ENCODE results near the gene ARPC5L.
A peak's percentile ranks its signal among the peaks of the same experiment; 100 is the strongest.
"Not testable (repeated sequence)": the region's sequence is repeated elsewhere in the genome, so short reads cannot be mapped to it uniquely, and the experiment has no call there.

Gene ARPC5L

GRCh38 chr9:124834591-124834990 lies 27.3 kb upstream of the ARPC5L start:
- Mint-ChIP-seq H3K9me3 (no peaks in the 10 kb centered on the region), H3K27ac (no peak overlapping the region)
- no peak for DNase-seq

GRCh38 chr9:124835026-124835557 lies 26.8 kb upstream of the ARPC5L start:
- Mint-ChIP-seq H3K27me3 (peaks cover 30% of the 10 kb centered on the region), H3K36me3 (ENCODE audit: low read depth) (no peaks in the 10 kb centered on the region), H3K9me3 (no peaks in the 10 kb centered on the region), H3K4me1 (ENCODE audit: low read depth) (no peaks in the 10 kb centered on the region), H3K27ac (no peak overlapping the region), H3K4me3 (no peak overlapping the region)
- DNase-seq: no peak

More at GRCh38 chr9:124834591-124834990, 27.3 kb upstream of the ARPC5L start:
- Mint-ChIP-seq H3K27me3 (peaks cover 27% of the 10 kb centered on the region), H3K36me3 (ENCODE audit: low read depth) (no peaks in the 10 kb centered on the region), H3K4me3 (no peak overlapping the region), H3K4me1 (ENCODE audit: low read depth) (no peaks in the 10 kb centered on the region)

DNA sequence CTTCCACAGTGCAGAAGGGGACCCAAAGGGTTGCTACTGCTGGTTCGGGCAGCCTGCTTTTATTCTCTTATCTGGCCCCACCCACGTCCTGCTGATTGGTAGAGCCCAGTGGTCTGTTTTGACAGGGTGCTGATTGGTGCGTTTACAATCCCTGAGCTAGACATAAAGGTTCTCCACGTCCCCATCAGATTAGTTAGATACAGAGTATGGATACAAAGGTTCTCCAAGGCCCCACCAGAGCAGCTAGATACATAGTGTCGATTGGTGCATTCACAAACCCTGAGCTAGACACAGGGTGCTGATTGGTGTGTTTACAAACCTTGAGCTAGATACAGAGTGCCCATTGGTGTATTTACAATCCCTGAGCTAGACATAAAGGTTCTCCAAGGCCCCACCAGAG lies 23.8 kb upstream of the ARPC5L start:
- peaks cover 28% of the 10 kb centered on the region for H3K27me3 Mint-ChIP-seq
- not testable (repeated sequence) for H3K4me3 Mint-ChIP-seq; H3K4me1 Mint-ChIP-seq (ENCODE audit: low read depth); H3K36me3 Mint-ChIP-seq (ENCODE audit: low read depth); DNase-seq; H3K9me3 Mint-ChIP-seq; H3K27ac Mint-ChIP-seq

DNA sequence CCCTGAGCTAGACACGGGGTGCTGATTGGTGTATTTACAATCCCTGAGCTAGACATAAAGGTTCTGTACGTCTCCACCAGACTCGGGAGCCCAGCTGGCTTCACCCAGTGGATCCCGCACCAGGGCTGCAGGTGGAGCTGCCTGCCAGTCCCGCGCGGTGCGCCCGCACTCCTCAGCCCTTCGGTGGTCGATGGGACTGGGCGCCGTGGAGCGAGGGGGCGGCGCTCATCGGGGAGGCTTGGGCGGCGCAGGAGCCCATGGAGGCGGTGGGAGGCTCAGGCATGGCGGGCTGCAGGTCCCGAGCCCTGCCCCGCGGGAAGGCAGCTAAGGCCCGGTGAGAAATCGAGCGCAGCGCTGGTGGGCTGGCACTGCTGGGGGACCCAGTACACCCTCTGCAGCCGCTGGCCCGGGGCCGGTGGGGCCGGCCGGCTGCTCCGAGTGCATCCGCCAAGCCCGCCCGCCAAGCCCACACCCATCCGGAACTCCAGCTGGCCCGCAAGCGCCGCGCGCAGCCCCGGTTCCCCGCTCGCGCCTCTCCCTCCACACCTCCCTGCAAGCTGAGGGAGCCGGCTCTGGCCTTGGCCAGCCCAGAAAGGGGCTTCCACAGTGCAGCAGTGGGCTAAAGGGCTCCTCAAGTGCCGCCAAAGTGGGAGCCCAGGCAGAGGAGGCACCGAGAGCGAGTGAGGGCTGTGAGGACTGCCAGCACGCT lies 23.2 kb upstream of the ARPC5L start:
- H3K9me3 Mint-ChIP-seq; H3K4me1 Mint-ChIP-seq (ENCODE audit: low read depth); H3K27ac Mint-ChIP-seq; H3K36me3 Mint-ChIP-seq (ENCODE audit: low read depth); DNase-seq; H3K4me3 Mint-ChIP-seq: not testable (repeated sequence)
- H3K27me3 Mint-ChIP-seq: peaks cover 28% of the 10 kb centered on the region

DNA sequence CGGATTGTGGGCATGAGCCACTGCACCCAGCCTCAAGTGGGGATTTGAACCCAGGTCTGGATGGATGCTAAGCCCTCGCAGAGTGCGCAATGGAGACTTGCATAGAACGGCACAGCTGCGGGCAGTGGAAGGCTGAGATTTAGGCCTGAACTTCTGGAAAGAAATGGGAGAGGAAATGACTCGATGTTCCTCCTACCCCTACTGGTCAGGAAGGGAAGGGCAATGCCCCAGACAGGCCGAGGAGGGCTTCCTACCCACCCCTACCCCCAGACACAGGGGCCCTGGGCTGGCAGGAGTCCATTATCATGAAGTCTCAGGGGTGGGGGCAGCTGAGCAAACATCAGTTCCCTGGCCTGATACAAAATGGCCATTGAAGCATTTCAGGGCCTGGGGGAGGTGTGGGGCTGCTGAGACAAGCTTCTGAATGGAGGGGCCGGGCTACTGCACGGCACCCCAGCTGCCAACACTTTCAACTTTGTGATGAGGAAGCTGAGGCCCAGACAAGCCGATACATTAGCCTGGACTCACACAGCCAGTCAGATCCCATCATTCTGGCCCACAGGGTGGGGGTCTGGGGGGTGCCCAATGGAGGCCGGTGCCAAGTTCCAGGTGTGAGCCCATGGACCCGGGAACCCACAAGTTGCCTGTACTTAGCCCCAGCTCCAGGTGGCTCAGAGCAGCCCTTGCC lies 22.2 kb upstream of the ARPC5L start:
- H3K4me3 Mint-ChIP-seq: no peak overlapping the region
- no peaks in the 10 kb centered on the region for H3K4me1 Mint-ChIP-seq (ENCODE audit: low read depth)
- H3K36me3 Mint-ChIP-seq (ENCODE audit: low read depth): no peaks in the 10 kb centered on the region
- no peaks in the 10 kb centered on the region for H3K9me3 Mint-ChIP-seq
- no peak for DNase-seq
- H3K27ac Mint-ChIP-seq: no peak overlapping the region
- peaks cover 28% of the 10 kb centered on the region for H3K27me3 Mint-ChIP-seq

DNA sequence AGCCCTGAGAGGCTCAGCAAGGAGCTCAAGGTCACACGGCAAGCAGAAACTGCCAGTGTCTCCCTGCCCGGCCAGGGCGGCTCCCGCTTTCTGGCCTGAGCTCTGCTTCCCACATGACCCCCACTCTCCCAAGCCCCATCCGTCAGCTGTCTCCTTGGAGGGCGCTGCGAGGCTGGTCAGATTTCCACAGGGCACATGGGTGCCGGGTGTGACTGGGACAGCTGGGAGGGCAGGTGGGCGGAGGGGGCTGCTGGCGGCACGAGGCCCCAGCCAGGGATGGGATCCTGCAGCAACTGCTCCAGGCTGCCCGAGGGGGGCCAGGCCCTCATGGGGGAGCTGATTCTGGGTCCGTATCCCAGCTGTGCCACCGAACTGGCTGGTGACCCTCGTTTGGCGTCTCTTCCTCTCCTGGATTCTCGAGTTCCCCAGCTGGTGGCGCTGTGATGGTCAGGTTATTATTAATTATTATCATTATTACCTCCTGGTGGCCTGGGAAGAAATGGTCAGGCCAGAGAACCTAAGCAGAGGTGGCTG lies 21.6 kb upstream of the ARPC5L start:
- Mint-ChIP-seq H3K9me3 (no peaks in the 10 kb centered on the region), H3K4me1 (ENCODE audit: low read depth) (no peaks in the 10 kb centered on the region), H3K27ac (no peak overlapping the region), H3K27me3 (peaks cover 28% of the 10 kb centered on the region), H3K36me3 (ENCODE audit: low read depth) (no peaks in the 10 kb centered on the region), H3K4me3 (no peak overlapping the region)
- no peak for DNase-seq

DNA sequence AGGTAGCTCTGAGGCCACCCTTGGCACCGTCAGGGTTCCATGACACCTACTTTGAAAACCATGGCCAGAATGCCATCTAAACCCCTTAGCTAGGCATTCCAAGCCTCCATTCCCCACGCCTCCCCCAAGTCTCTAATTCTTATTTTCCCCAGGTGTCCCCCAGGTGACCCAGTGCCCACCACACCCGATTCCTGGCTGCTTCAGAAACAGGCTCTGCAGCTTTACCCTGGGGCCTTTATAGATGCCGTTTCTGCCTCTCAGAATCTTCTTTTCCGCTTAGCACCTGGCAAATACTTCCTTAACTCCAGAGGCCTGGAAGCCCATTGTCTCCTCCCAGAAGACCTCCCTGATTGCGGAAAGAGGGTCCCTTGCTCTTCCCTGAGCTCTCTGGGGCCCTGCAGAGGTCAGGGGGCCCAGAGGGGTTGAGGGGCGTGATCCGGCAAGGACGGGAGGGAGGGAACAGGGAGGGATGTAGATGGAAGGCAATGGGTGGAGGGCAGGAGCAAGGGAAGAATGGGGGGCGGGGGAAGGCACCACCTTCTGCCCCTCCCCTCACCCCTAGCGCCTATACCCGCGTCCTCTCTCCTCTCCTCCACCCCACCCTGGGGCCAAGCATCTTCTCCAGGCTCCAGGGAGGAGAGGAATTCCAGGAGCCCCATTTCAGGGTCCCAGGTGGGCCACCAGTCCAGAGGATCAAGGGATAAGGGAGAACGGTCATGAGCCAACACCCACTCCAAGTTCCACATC lies 20.7 kb upstream of the ARPC5L start:
- H3K9me3 Mint-ChIP-seq: no peaks in the 10 kb centered on the region
- no peak overlapping the region for H3K4me3 Mint-ChIP-seq
- no peaks in the 10 kb centered on the region for H3K36me3 Mint-ChIP-seq (ENCODE audit: low read depth)
- peaks cover 28% of the 10 kb centered on the region for H3K27me3 Mint-ChIP-seq
- no peaks in the 10 kb centered on the region for H3K4me1 Mint-ChIP-seq (ENCODE audit: low read depth)
- no peak overlapping the region for H3K27ac Mint-ChIP-seq
- no peak for DNase-seq

- Mint-ChIP-seq H3K4me1 (ENCODE audit: low read depth) (no peaks in the 10 kb centered on the region), H3K36me3 (ENCODE audit: low read depth) (no peaks in the 10 kb centered on the region), H3K9me3 (no peaks in the 10 kb centered on the region), H3K4me3 (no peak overlapping the region), H3K27me3 (peaks cover 11% of the 10 kb centered on the region), H3K27ac (no peak overlapping the region)
- no peak for DNase-seq
Measured at GRCh38 chr9:124843456-124844034, 18.4 kb upstream of the ARPC5L start.

DNA sequence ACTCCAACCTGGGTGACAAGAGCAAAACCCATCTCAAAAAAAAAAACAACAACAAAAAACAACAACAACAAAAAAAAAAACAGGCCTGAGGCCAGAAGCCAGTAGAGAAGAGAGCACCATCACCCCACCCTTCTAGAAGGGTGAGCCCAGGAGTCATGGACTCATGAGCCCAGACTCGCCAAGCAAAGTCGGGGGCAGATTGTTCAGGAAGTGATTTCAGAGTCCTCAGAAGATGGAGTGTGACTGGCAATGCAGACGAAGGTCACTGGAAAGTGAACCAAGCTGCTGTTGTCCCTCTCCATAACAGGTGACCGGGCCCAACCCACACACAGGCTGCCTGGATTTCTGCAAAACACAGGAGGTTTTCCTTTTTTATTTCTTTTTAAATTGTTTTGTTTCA lies 17.6 kb upstream of the ARPC5L start:
- Mint-ChIP-seq H3K4me1 (ENCODE audit: low read depth) (no peaks in the 10 kb centered on the region), H3K4me3 (no peak overlapping the region), H3K27me3 (peaks cover 9% of the 10 kb centered on the region), H3K27ac (no peak overlapping the region), H3K9me3 (no peaks in the 10 kb centered on the region), H3K36me3 (ENCODE audit: low read depth) (no peaks in the 10 kb centered on the region)
- no peak for DNase-seq

DNA sequence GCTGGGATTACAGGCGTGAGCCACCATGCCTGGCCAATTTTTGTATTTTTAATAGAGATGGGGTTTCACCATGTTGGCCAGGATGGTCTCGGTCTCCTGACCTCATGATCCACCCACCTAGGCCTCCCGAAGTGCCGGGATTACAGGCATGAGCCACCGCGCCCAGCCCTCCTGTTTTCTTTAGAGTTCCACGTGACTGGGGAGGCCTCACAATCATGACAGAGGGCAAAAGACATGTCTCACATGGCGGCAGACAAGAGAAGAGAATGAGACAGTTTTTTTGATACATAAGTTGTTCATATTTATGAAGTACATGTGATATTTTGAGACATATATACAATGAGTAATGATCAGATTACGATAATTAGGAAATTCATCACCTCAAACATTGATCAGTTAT lies 15.5 kb upstream of the ARPC5L start:
- not testable (repeated sequence) for DNase-seq; H3K9me3 Mint-ChIP-seq; H3K4me3 Mint-ChIP-seq; H3K27ac Mint-ChIP-seq; H3K27me3 Mint-ChIP-seq; H3K4me1 Mint-ChIP-seq (ENCODE audit: low read depth); H3K36me3 Mint-ChIP-seq (ENCODE audit: low read depth)

DNA sequence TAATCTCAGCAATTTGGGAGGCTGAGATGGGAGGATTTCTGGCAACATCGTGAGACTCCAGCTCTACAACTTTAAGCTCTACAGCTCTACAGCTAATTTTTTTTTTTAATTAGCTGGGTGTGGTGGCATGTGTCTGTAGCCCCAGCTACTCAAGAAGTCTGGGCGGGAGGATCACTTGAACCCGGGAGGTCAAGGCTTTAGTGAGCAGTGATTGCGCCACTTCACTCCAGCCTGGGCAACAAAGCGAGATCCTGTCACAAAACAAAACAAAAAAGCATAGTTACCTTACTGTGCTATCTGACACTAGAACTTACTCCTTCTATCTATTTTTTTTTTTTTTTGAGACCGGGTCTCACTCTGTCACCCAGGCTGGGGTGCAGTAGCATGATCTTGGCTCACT lies 15.0 kb upstream of the ARPC5L start:
- H3K4me3 Mint-ChIP-seq: no peak overlapping the region
- peaks cover 10% of the 10 kb centered on the region for H3K27me3 Mint-ChIP-seq
- no peak for DNase-seq
- H3K9me3 Mint-ChIP-seq: no peaks in the 10 kb centered on the region
- H3K4me1 Mint-ChIP-seq (ENCODE audit: low read depth): no peaks in the 10 kb centered on the region
- no peak overlapping the region for H3K27ac Mint-ChIP-seq
- H3K36me3 Mint-ChIP-seq (ENCODE audit: low read depth): no peaks in the 10 kb centered on the region

GRCh38 chr9:124849801-124850200 lies 12.1 kb upstream of the ARPC5L start:
- Mint-ChIP-seq H3K9me3 (no peaks in the 10 kb centered on the region), H3K27me3 (peaks cover 14% of the 10 kb centered on the region), H3K4me3 (no peak overlapping the region), H3K36me3 (ENCODE audit: low read depth) (no peaks in the 10 kb centered on the region), H3K4me1 (ENCODE audit: low read depth) (peaks cover 15% of the 10 kb centered on the region), H3K27ac (no peak overlapping the region)
- no peak for DNase-seq

DNA sequence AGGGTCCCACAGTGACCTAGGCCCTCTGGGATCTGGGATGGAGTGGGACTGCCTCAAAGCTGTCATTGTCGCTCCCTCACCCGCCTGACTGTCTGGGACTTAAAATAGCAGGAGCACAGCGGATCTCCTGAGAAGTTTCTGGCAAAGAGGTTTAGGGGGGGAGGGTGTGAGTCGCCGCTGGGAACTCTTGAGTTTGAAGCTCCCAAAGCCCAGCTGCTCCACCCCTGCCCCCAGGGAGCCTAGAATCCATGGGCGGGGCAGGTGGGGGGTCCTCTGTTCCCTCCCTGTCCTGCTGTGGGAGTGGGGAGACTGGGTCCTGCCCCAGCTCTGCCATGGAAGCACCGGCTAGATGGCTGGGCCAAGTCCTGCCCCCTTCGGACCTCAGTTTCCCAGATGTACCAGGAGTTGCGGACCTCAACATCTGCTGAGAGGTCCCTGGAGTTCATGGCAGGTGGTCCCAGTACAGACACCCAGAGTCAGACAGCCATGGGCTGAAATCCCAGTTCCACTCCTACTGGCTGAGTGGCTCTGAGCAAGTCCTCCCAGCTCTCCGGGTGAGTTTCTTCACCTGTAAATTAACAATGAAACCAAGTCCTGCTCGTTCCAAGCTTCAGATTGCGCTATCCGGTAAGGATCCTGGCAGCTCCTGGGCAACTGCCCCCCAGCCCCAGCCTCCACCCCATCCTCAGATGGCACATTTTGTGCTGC lies 9.7 kb upstream of the ARPC5L start:
- Mint-ChIP-seq H3K36me3 (ENCODE audit: low read depth) (peaks cover 9% of the 10 kb centered on the region), H3K9me3 (no peaks in the 10 kb centered on the region), H3K4me1 (ENCODE audit: low read depth) (peaks cover 20% of the 10 kb centered on the region), H3K27ac (peak overlapping the region; percentile 77), H3K4me3 (no peak overlapping the region), H3K27me3 (peaks cover 14% of the 10 kb centered on the region)
- DNase-seq: peak; percentile 43
